ENCODE data around the gene PCNX2. TPM values are rescaled to one million over a fixed set of nuclear protein-coding genes. Genes with fewer than 3 reads are reported as not detected.

Gene PCNX2
- total RNA-seq, 1 experiment from 2014 or later = 63.4 TPM

DNA sequence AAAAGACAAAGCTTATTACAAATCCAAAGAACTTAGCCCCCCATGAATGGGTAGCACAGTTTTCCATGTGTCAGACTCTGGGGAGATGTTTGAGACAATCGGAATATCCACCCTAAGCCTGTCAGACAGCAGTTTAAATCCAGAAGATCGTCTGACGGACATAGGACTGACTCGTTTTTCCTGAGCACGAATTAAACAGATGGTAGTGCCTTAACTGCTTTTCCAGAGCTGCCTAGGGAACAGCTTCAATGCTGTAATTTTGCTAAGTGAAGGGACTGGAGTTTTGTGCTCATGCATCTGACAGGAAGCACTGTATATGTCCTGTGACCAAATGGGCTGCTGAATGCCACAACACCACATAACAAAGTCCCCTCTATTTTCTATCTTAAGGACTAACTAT lies 48.6 kb downstream of the PCNX2 start:
- BruUV-seq (replicated peaks) = no TSS peak
- DNase-seq = no peak
- intact Hi-C loops (cut with micrococcal nuclease; ENCODE audit: unreplicated experiment) = no loop called here
- CTCF ChIA-PET = no interaction called here
- Mint-ChIP-seq H3K27me3 (ENCODE audit: unreplicated experiment) (no peaks in the 10 kb centered on the region), H3K36me3 (ENCODE audit: insufficient read depth, unreplicated experiment) (peaks cover 45% of the 10 kb centered on the region), H3K9me3 (ENCODE audit: low read depth, unreplicated experiment) (no peaks in the 10 kb centered on the region), H3K27ac (ENCODE audit: unreplicated experiment) (peak overlapping the region; percentile 60), H3K4me3 (ENCODE audit: low read depth, unreplicated experiment) (no peak overlapping the region), H3K4me1 (ENCODE audit: low read depth, unreplicated experiment) (peaks cover 25% of the 10 kb centered on the region)
- TF ChIP-seq, protein P1, sequence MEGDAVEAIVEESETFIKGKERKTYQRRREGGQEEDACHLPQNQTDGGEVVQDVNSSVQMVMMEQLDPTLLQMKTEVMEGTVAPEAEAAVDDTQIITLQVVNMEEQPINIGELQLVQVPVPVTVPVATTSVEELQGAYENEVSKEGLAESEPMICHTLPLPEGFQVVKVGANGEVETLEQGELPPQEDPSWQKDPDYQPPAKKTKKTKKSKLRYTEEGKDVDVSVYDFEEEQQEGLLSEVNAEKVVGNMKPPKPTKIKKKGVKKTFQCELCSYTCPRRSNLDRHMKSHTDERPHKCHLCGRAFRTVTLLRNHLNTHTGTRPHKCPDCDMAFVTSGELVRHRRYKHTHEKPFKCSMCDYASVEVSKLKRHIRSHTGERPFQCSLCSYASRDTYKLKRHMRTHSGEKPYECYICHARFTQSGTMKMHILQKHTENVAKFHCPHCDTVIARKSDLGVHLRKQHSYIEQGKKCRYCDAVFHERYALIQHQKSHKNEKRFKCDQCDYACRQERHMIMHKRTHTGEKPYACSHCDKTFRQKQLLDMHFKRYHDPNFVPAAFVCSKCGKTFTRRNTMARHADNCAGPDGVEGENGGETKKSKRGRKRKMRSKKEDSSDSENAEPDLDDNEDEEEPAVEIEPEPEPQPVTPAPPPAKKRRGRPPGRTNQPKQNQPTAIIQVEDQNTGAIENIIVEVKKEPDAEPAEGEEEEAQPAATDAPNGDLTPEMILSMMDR (IDR thresholded peaks at IDR 0.05; ENCODE audit: unreplicated experiment) = no peak

DNA sequence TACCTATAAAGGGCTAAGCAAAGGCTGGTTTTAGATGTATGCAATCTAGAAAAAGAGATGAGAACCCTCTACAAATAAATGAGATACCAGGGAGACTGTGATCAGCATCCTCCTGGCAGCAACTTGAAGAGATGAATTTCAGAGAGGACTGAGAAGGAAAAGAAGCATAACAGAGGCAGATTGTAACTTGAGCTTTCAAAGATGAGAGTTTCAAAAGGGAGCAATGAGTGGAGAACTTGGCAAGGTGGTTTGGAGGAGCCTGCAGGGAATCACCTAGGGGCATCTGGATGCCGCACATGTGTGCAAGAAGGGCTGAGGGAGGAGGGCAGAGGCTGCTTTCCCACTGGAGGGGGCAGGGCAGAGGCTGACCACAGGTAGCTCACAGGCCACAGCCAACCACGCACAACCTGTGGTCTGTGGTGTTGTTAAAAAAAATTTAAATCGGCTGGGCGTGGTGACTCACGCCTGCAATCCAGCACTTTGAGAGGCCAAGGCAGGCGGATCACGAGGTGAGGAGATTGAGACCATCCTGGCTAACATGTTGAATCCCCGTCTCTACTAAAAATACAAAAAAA lies 50.2 kb downstream of the PCNX2 start:
- intact Hi-C loops (cut with micrococcal nuclease; ENCODE audit: unreplicated experiment) = no loop called here
- H3K27me3 Mint-ChIP-seq (ENCODE audit: unreplicated experiment) = no peaks in the 10 kb centered on the region
- peaks cover 41% of the 10 kb centered on the region for H3K36me3 Mint-ChIP-seq (ENCODE audit: insufficient read depth, unreplicated experiment)
- no peaks in the 10 kb centered on the region for H3K9me3 Mint-ChIP-seq (ENCODE audit: low read depth, unreplicated experiment)
- H3K4me1 Mint-ChIP-seq (ENCODE audit: low read depth, unreplicated experiment) = peaks cover 41% of the 10 kb centered on the region
- CTCF ChIA-PET = no interaction called here
- no TSS peak for BruUV-seq (replicated peaks)
- TF ChIP-seq, protein P1 (IDR thresholded peaks at IDR 0.05; ENCODE audit: unreplicated experiment) = no peak
- peak overlapping the region; percentile 69 for H3K27ac Mint-ChIP-seq (ENCODE audit: unreplicated experiment)
- peak overlapping the region; percentile 7 for H3K4me3 Mint-ChIP-seq (ENCODE audit: low read depth, unreplicated experiment)
- no peak for DNase-seq

DNA sequence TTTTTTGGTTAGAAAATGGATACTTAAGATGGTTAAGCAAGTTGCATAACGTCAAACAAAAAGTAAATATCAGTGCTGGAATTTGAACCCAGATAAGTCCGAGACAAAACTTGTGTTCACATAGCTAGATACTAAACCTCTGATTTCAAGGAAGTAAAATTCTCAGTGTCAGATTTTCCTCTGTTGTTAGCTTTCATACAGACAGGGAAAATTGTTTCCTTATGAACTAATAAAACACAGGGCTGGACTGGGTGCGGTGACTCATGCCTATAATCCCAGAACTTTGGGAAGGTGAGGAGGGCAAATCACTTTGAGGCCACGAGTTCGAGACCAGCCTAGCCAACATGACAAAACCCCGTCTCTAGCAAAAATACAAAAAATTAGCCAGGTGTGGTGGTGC lies 51.3 kb downstream of the PCNX2 start:
- Mint-ChIP-seq H3K27ac (ENCODE audit: unreplicated experiment) (peak overlapping the region; percentile 69), H3K27me3 (ENCODE audit: unreplicated experiment) (no peaks in the 10 kb centered on the region), H3K36me3 (ENCODE audit: insufficient read depth, unreplicated experiment) (peaks cover 30% of the 10 kb centered on the region), H3K4me1 (ENCODE audit: low read depth, unreplicated experiment) (peaks cover 41% of the 10 kb centered on the region), H3K9me3 (ENCODE audit: low read depth, unreplicated experiment) (no peaks in the 10 kb centered on the region), H3K4me3 (ENCODE audit: low read depth, unreplicated experiment) (no peak overlapping the region)
- intact Hi-C loops (cut with micrococcal nuclease; ENCODE audit: unreplicated experiment) = loop anchor here (1.0 to 5.0 kb wide), 4 partner anchors 17 to 442 kb away; partner anchors contain the start of gene NTPCR
- TF ChIP-seq, protein P1 (IDR thresholded peaks at IDR 0.05; ENCODE audit: unreplicated experiment) = no peak
- DNase-seq = peak; percentile 63
- CTCF ChIA-PET = interaction anchor here (1.0 kb wide), 2 partner anchors 17 to 51 kb away, joined by 3 to 4 read pairs; no protein-coding TSS in a partner anchor
- no TSS peak for BruUV-seq (replicated peaks)

DNA sequence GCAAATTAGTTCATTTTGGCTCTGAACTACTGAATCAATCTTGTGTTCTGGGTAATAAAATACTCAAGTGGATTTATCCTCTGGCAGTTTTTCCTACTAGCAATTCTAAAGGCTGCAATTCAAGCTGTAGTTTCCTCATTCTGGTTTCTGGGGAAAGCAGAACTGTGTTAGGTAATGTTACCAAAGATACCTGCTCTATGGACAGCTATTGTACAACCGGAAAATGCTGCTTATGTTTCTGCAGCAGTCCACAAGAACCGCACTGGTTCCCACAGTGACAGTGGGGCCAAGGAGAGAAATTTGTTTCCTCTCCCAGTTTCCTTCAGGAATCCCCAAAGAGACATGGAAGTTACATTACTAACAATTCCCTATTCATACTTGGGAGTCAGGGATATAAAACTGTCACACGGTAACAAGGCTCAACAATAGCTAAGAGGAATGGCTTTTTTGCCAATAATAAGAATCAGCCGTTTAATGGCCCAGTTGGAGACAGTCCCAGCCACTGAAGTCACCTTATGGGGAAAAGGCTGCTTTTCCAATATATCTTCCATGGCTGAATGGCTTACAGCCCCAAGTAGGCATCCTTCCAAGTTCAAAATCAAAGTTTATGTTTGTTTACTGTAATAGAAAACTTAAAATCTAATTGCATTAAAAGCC lies 52.6 kb downstream of the PCNX2 start:
- CTCF ChIA-PET = interaction anchor here (0.8 kb wide), 1 partner anchor 52 kb away, joined by 3 read pairs; no protein-coding TSS in a partner anchor
- no peak for DNase-seq
- H3K36me3 Mint-ChIP-seq (ENCODE audit: insufficient read depth, unreplicated experiment) = peaks cover 30% of the 10 kb centered on the region
- peak overlapping the region; percentile 75 for H3K27ac Mint-ChIP-seq (ENCODE audit: unreplicated experiment)
- BruUV-seq (replicated peaks) = no TSS peak
- TF ChIP-seq, protein P1 (IDR thresholded peaks at IDR 0.05; ENCODE audit: unreplicated experiment) = no peak
- peaks cover 41% of the 10 kb centered on the region for H3K4me1 Mint-ChIP-seq (ENCODE audit: low read depth, unreplicated experiment)
- H3K9me3 Mint-ChIP-seq (ENCODE audit: low read depth, unreplicated experiment) = no peaks in the 10 kb centered on the region
- H3K27me3 Mint-ChIP-seq (ENCODE audit: unreplicated experiment) = no peaks in the 10 kb centered on the region
- H3K4me3 Mint-ChIP-seq (ENCODE audit: low read depth, unreplicated experiment) = no peak overlapping the region
- intact Hi-C loops (cut with micrococcal nuclease; ENCODE audit: unreplicated experiment) = loop anchor here (5.0 kb wide), 3 partner anchors 131 to 441 kb away; partner anchors contain the start of gene NTPCR

Data from Calu3 (cell line).